A673 (cell line): ENCODE results near the gene KCNJ14. TPM values are rescaled to one million over a fixed set of nuclear protein-coding genes. Genes with fewer than 3 reads are reported as not detected.
"Not testable (repeated sequence)": the region's sequence is repeated elsewhere in the genome, so short reads cannot be mapped to it uniquely, and the experiment has no call there.

Source experiments
- BruUV-seq: library from RNA; stranded (reverse); fragments of 400-500 nt; replicated peaks from 2 replicates; lab custom pipeline; 2021; lab: Mats Ljungman, UMichigan
- CTCF ChIA-PET: fragments of 300-600 bp; sonication (Branson Sonifier 250); formaldehyde crosslinking; loops from one replicate; lab custom pipeline; 2022; ENCODE audit warnings: antibody characterized with exemption; lab: Charles Lee
- POLR2A ChIA-PET: fragments of 300-600 bp; sonication (Branson Sonifier 250); formaldehyde crosslinking; loops from one replicate; lab custom pipeline; 2022; ENCODE audit warnings: antibody characterized with exemption; ENCODE audit not compliant: low non-redundant PET; lab: Charles Lee
- DNase-seq: peaks from one replicate; pipeline ENCODE4 v3.0.0-alpha.2; 2015; ENCODE audit warnings: low spot score
- H3K27ac ChIP-seq: fragments of 200-600 bp; sonication (generic); 2 replicates; pipeline ENCODE4 v1.5.1; 2016; ENCODE audit warnings: mixed run types, low read depth, mild to moderate bottlenecking, mixed read lengths, antibody characterized with exemption, low read length; ENCODE audit not compliant: poor library complexity, severe bottlenecking
- H3K27me3 ChIP-seq: fragments of 200-600 bp; sonication (generic); replicated peaks from 2 replicates; pipeline ENCODE4 v1.6.1; 2017; ENCODE audit warnings: mixed run types, low read depth, mild to moderate bottlenecking, mixed read lengths, antibody characterized with exemption, low read length; ENCODE audit not compliant: insufficient read depth, poor library complexity
- H3K36me3 ChIP-seq: fragments of 200-600 bp; sonication (generic); 2 replicates; pipeline ENCODE4 v1.6.1; 2016; ENCODE audit warnings: mixed run types, mild to moderate bottlenecking, mixed read lengths, antibody characterized with exemption, low read length; ENCODE audit not compliant: insufficient read depth, poor library complexity, severe bottlenecking
- H3K4me1 ChIP-seq: fragments of 200-600 bp; sonication (generic); 2 replicates; pipeline ENCODE4 v1.6.1; 2017; ENCODE audit warnings: mixed run types, mild to moderate bottlenecking, mixed read lengths, antibody characterized with exemption, low read length; ENCODE audit not compliant: insufficient read depth, poor library complexity, severe bottlenecking
- H3K4me3 ChIP-seq: fragments of 200-600 bp; sonication (generic); 2 replicates; pipeline ENCODE4 v1.5.1; 2016; ENCODE audit warnings: low read depth, mixed run types, mild to moderate bottlenecking, mixed read lengths, low read length; ENCODE audit not compliant: poor library complexity, severe bottlenecking
- H3K9me3 ChIP-seq: fragments of 200-600 bp; sonication (generic); 2 replicates; pipeline ENCODE4 v1.6.1; 2016; ENCODE audit warnings: mixed run types, low read depth, mild to moderate bottlenecking, mixed read lengths, antibody characterized with exemption, low read length; ENCODE audit not compliant: poor library complexity, severe bottlenecking
- EZH2 ChIP-seq: fragments of 200-600 bp; sonication (generic); IDR thresholded peaks from 2 replicates; pipeline ENCODE4 v1.6.1; 2017; ENCODE audit warnings: borderline replicate concordance, low read depth, mild to moderate bottlenecking, mixed read lengths, antibody characterized with exemption, low read length; ENCODE audit not compliant: poor library complexity, severe bottlenecking
- intact Hi-C: fragments of 100-400 bp; cut with micrococcal nuclease; formaldehyde crosslinking; loops from one replicate; pipeline ENCODE4 v1.10.0; 2022; ENCODE audit not compliant: unreplicated experiment
- total RNA-seq: library from RNA; stranded (reverse); gene quantifications from 2 replicates; pipeline ENCODE4 v1.2.3, GENCODE V29; 2021
- TF ChIP-seq, protein P1 (sequence below): fragments of 300-800, 200-600 bp; sonication (generic); conservative IDR thresholded peaks from 2 replicates; pipeline ENCODE4 v1.5.1; 2017; ENCODE audit warnings: low read depth, mild to moderate bottlenecking, antibody characterized with exemption, low read length, moderate library complexity, mixed read lengths

Gene KCNJ14
- total RNA-seq, 1 experiment from 2014 or later, result 6.5 TPM

DNA sequence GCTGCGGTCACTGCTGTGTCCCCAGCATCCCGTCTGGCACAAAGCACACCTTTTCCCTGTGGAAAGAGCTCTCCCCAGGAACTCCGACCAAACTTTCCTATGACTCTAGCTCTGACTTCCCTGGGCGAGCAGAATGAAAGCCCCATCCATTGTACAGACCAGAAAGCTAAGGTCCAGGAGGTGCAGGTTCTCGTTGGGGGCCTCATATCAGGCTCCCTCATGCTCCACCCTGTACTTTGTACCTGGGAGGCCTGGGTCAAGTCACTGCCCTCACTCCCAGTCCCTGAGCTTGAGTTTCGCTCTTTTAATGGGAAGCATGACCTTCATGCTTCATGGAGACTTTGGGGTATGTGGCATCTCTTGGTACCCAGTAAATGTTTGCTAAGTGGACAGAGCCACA lies 32.2 kb downstream of the KCNJ14 start:
- TF ChIP-seq, protein P1, sequence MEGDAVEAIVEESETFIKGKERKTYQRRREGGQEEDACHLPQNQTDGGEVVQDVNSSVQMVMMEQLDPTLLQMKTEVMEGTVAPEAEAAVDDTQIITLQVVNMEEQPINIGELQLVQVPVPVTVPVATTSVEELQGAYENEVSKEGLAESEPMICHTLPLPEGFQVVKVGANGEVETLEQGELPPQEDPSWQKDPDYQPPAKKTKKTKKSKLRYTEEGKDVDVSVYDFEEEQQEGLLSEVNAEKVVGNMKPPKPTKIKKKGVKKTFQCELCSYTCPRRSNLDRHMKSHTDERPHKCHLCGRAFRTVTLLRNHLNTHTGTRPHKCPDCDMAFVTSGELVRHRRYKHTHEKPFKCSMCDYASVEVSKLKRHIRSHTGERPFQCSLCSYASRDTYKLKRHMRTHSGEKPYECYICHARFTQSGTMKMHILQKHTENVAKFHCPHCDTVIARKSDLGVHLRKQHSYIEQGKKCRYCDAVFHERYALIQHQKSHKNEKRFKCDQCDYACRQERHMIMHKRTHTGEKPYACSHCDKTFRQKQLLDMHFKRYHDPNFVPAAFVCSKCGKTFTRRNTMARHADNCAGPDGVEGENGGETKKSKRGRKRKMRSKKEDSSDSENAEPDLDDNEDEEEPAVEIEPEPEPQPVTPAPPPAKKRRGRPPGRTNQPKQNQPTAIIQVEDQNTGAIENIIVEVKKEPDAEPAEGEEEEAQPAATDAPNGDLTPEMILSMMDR, result no peak
- no peak for TF ChIP-seq EZH2
- POLR2A ChIA-PET, result no interaction called here
- Histone ChIP-seq H3K36me3 (no peaks in the 10 kb centered on the region), H3K27ac (no peak overlapping the region), H3K27me3 (no peaks in the 10 kb centered on the region), H3K9me3 (no peaks in the 10 kb centered on the region), H3K4me1 (peaks cover 21% of the 10 kb centered on the region), H3K4me3 (no peak overlapping the region)
- no peak for DNase-seq
- CTCF ChIA-PET, result no interaction called here
- no TSS peak for BruUV-seq
- intact Hi-C loops, result no loop called here

DNA sequence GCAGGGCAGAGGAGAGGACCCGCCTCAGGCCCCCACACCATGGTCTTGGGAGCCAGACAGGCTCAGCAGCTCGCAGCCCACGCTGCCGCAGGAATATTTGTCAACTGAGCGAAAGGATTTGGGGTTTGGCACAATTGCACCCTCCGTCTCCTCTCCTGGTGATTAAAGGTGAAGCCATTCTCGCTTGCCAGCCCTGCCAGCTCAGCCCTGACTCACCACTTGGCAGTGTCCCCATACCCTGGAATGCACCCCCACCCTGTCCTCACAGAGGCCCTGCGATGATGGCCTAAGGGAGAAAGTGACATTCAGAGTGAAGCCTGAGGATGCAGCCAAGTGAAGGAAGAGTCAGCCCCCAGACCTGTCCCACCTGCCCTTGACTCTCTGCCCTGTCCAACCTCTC lies 32.6 kb downstream of the KCNJ14 start:
- peaks cover 24% of the 10 kb centered on the region for H3K4me1 ChIP-seq
- no peaks in the 10 kb centered on the region for H3K36me3 ChIP-seq
- DNase-seq, result peak; percentile 70
- intact Hi-C loops, result no loop called here
- ChIA-PET CTCF (no interaction called here), POLR2A (no interaction called here)
- TF ChIP-seq EZH2, result no peak
- TF ChIP-seq, protein P1, result no peak
- H3K4me3 ChIP-seq, result no peak overlapping the region
- H3K9me3 ChIP-seq, result no peaks in the 10 kb centered on the region
- BruUV-seq, result no TSS peak
- H3K27me3 ChIP-seq, result no peaks in the 10 kb centered on the region
- no peak overlapping the region for H3K27ac ChIP-seq

DNA sequence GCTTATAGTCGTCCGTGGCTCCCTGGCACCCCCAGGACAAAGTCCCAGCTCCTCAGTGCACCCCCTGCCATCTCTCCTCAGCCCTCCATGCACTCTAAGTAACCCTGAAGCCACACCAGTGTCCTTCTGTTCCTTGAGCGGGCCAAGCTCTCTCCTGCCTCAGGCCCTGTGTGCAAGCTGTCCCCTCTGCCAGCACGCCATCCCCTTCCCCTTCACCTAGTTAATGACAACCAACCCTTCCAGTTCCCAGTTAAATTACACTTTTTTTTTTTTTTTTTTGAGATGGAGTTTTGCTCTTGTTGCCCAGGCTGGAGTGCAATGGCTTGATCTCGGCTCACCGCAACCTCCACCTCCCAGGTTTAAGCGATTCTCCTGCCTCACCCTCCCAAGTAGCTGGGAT lies 33.1 kb downstream of the KCNJ14 start:
- CTCF ChIA-PET, result interaction anchor here (0.7 kb wide), 2 partner anchors 354 to 720 kb away, joined by 4 to 7 read pairs; no protein-coding TSS in a partner anchor
- BruUV-seq, result not testable (repeated sequence)

DNA sequence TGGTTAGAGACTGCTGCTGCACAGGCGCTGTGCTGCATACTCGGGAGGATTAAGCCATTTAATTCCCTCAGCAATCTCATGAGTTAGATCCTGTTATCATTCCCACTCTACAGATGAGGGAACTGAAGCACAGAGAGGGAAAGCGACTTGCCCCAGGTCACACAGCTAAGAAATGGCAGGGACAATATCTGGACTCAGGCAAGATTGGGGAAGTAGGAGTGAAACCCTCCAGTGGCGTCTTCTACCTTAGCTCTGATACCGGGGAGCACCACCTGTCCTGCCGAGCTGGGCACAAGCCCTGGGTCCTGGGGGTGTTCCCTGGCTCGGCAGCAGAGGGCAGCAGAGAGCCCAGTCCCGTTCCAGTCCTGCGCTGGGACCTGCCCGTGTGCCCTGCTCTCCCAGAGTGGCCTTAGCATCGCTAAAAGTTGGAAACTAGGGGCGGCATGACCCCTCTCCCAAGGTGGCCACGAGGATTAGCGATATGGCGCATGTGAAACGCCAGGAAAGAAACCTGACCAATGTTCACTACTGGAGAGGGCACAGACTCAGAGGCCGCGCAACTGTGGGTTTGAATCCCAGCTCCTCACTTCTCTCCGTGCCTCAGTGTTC lies 34.3 kb downstream of the KCNJ14 start:
- Histone ChIP-seq H3K9me3 (no peaks in the 10 kb centered on the region), H3K27ac (no peak overlapping the region), H3K27me3 (no peaks in the 10 kb centered on the region), H3K36me3 (no peaks in the 10 kb centered on the region), H3K4me3 (no peak overlapping the region), H3K4me1 (peaks cover 31% of the 10 kb centered on the region)
- DNase-seq, result peak; percentile 75
- intact Hi-C loops, result loop anchor here (5.0 kb wide), 1 partner anchor 167 kb away; a partner anchor contains a TSS
- ChIA-PET CTCF (interaction anchor here (0.5 to 1.8 kb wide), 9 partner anchors 9 to 482 kb away, joined by 3 to 20 read pairs (median 3); partner anchors contain the start of gene KDELR1), POLR2A (no interaction called here)
- no TSS peak for BruUV-seq
- TF ChIP-seq, protein P1, result peak; percentile 97
- no peak for TF ChIP-seq EZH2

More for the DNA sequence above, 33.1 kb downstream of the KCNJ14 start:
- DNase-seq, intact Hi-C loops, H3K4me3 ChIP-seq, POLR2A ChIA-PET, H3K9me3 ChIP-seq, H3K36me3 ChIP-seq, H3K27me3 ChIP-seq, H3K27ac ChIP-seq: not testable (repeated sequence)
- H3K4me1 ChIP-seq, result peaks cover 24% of the 10 kb centered on the region
